Spleen (tissue), 7 donors: ENCODE data around the gene ZGRF1.

Experiments
- POLR2AphosphoS5 ChIP-seq, 3 donors: sonication (generic); formaldehyde crosslinking; IDR thresholded peaks; one replicate each; pipeline ENCODE4 v1.5.1; 2017; ENCODE audit warnings: antibody characterized with exemption in 3 of 3
- TF ChIP-seq, protein P1 (sequence below), 11 experiments: fragments of 200-600 bp in 7 of 11; fragments of 450-650 bp in 4 of 11; sonication (generic) in 4 of 11; IDR thresholded peaks in 8 of 11; conservative IDR thresholded peaks in 3 of 11; 1 replicate in 7 of 11; 2 replicates in 4 of 11; pipeline versions ENCODE4 v1.4.0 to v1.8.0; 2016 to 2021; ENCODE audit warnings: antibody characterized with exemption in 11 of 11, inconsistent platforms in 4 of 11, mild to moderate bottlenecking in 1 of 11
- donor health status: DM: no; HTN: no; CAD: no; lungs with moderate emphysema.
- donor health status: DM: no; HTN: no; CAD: no.
- donor health status: DM: no; HTN: no; CAD: no.

- TF ChIP-seq, protein P1, sequence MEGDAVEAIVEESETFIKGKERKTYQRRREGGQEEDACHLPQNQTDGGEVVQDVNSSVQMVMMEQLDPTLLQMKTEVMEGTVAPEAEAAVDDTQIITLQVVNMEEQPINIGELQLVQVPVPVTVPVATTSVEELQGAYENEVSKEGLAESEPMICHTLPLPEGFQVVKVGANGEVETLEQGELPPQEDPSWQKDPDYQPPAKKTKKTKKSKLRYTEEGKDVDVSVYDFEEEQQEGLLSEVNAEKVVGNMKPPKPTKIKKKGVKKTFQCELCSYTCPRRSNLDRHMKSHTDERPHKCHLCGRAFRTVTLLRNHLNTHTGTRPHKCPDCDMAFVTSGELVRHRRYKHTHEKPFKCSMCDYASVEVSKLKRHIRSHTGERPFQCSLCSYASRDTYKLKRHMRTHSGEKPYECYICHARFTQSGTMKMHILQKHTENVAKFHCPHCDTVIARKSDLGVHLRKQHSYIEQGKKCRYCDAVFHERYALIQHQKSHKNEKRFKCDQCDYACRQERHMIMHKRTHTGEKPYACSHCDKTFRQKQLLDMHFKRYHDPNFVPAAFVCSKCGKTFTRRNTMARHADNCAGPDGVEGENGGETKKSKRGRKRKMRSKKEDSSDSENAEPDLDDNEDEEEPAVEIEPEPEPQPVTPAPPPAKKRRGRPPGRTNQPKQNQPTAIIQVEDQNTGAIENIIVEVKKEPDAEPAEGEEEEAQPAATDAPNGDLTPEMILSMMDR (IDR thresholded peaks at IDR 0.05 in 8 of 11, conservative IDR thresholded peaks at IDR 0.05 in 3 of 11), result no peak
- TF ChIP-seq POLR2AphosphoS5 (IDR thresholded peaks at IDR 0.05), result no peak
These were observed 100.6 kb downstream of the ZGRF1 start for GRCh38 chr4:112536123-112536522.
